Activated T-helper 9 cell treated with anti-CD3 and anti-CD28 coated beads, Interleukin-2, amount 50 U/mL, for 16 hours (primary cell): ENCODE data around the gene SNX1.
"Not testable (repeated sequence)": the region's sequence is repeated elsewhere in the genome, so short reads cannot be mapped to it uniquely, and the experiment has no call there.

ENCODE experiments used
- DNase-seq: peaks from one replicate; pipeline ENCODE4 v3.0.0-alpha.2; 2020; ENCODE audit warnings: low read depth

The SNX1 gene

GRCh38 chr15:64073496-64073895 is 22.3 kb upstream of the SNX1 start:
- DNase-seq: not testable (repeated sequence)

- DNase-seq: no peak
Measured at GRCh38 chr15:64082757-64083156, 13.0 kb upstream of the SNX1 start.

- no peak for DNase-seq
Measured at GRCh38 chr15:64089543-64090280, 6.1 kb upstream of the SNX1 start.

GRCh38 chr15:64090527-64090926 is 5.3 kb upstream of the SNX1 start:
- DNase-seq: no peak

GRCh38 chr15:64092075-64092820 is 3.5 kb upstream of the SNX1 start:
- no peak for DNase-seq

- no peak for DNase-seq
Measured at GRCh38 chr15:64092864-64093626, 2.7 kb upstream of the SNX1 start.

GRCh38 chr15:64093627-64094417 is 2.0 kb upstream of the SNX1 start, which contains the start of gene CIAO2A:
CIAO2A (minus strand) TSS chr15:64093838; CDS start chr15:64093768, 70 bp downstream.
- peak; percentile 82 for DNase-seq

GRCh38 chr15:64095431-64095794 is 369 bp upstream of the SNX1 start:
- DNase-seq: no peak

- no peak for DNase-seq
Measured at GRCh38 chr15:64096668-64097384, 1.0 kb downstream of the SNX1 start.

- no peak for DNase-seq
Measured at GRCh38 chr15:64099379-64099778, 3.6 kb downstream of the SNX1 start.

- no peak for DNase-seq
Measured at GRCh38 chr15:64100958-64101357, 5.2 kb downstream of the SNX1 start.

- no peak for DNase-seq
Measured at GRCh38 chr15:64102497-64102896, 6.7 kb downstream of the SNX1 start.

- no peak for DNase-seq
Measured at GRCh38 chr15:64105113-64105704, 9.4 kb downstream of the SNX1 start.

- DNase-seq: no peak
Measured at GRCh38 chr15:64107337-64107736, 11.6 kb downstream of the SNX1 start.

GRCh38 chr15:64110108-64110701 is 14.4 kb downstream of the SNX1 start:
- DNase-seq: not testable (repeated sequence)

- DNase-seq: no peak
Measured at GRCh38 chr15:64110950-64111678, 15.3 kb downstream of the SNX1 start.

- DNase-seq: no peak
Measured at GRCh38 chr15:64111679-64112050, 15.9 kb downstream of the SNX1 start.

GRCh38 chr15:64112073-64112772 is 16.4 kb downstream of the SNX1 start:
- DNase-seq: no peak

GRCh38 chr15:64112904-64113303 is 17.1 kb downstream of the SNX1 start:
- no peak for DNase-seq
